Activated CD4-positive, alpha-beta T cell treated with anti-CD3 and anti-CD28 coated beads, Interleukin-2, amount 50 U/mL, for 1 hour (primary cell): ENCODE data around the gene GDE1.

Source experiments
- DNase-seq: peaks from one replicate; pipeline ENCODE4 v3.0.0-alpha.2; 2020

Gene GDE1

GRCh38 chr16:19485611-19486010, 36.3 kb downstream of the GDE1 start:
- DNase-seq: no peak

GRCh38 chr16:19484096-19484495, 37.8 kb downstream of the GDE1 start:
- DNase-seq: no peak

GRCh38 chr16:19482291-19482690, 39.6 kb downstream of the GDE1 start:
- DNase-seq: no peak

- no peak for DNase-seq
Measured at GRCh38 chr16:19481769-19482168, 40.1 kb downstream of the GDE1 start.

GRCh38 chr16:19481296-19481695, 40.6 kb downstream of the GDE1 start:
- DNase-seq: no peak

- DNase-seq: no peak
Measured at GRCh38 chr16:19479302-19479721, 42.6 kb downstream of the GDE1 start.

GRCh38 chr16:19478505-19478904, 43.4 kb downstream of the GDE1 start:
- DNase-seq: no peak

- DNase-seq: no peak
Measured at GRCh38 chr16:19474617-19475016, 47.3 kb downstream of the GDE1 start.

GRCh38 chr16:19472482-19472881, 49.4 kb downstream of the GDE1 start:
- no peak for DNase-seq

- DNase-seq: no peak
Measured at GRCh38 chr16:19468300-19468699, 53.6 kb downstream of the GDE1 start.

- DNase-seq: no peak
Measured at GRCh38 chr16:19463468-19464315, 58.2 kb downstream of the GDE1 start.

- no peak for DNase-seq
Measured at GRCh38 chr16:19460397-19460796, 61.5 kb downstream of the GDE1 start.

GRCh38 chr16:19458722-19459379, 63.0 kb downstream of the GDE1 start:
- no peak for DNase-seq
